ENCODE data around the gene AIG1.

The AIG1 gene

GRCh38 chr6:143376861-143377260 is 316.2 kb downstream of the AIG1 start:
- DNase-seq (ENCODE audit: low read depth): no peak
- no peak for TF ChIP-seq CTCF (IDR thresholded peaks at IDR 0.05; ENCODE audit: low read length, missing control alignments)
- H3K4me3 ChIP-seq (replicated peaks; ENCODE audit: low read depth, low read length): no peak overlapping the region

- H3K4me3 ChIP-seq (replicated peaks; ENCODE audit: low read depth, low read length): no peak overlapping the region
Measured at GRCh38 chr6:143385636-143386035, 324.9 kb downstream of the AIG1 start.

GRCh38 chr6:143390278-143390677 is 329.6 kb downstream of the AIG1 start:
- TF ChIP-seq CTCF (IDR thresholded peaks at IDR 0.05; ENCODE audit: low read length, missing control alignments): no peak
- H3K4me3 ChIP-seq (replicated peaks; ENCODE audit: low read depth, low read length): no peak overlapping the region
- no peak for DNase-seq (ENCODE audit: low read depth)

More at GRCh38 chr6:143385636-143386035, 324.9 kb downstream of the AIG1 start:
- no peak for TF ChIP-seq CTCF (IDR thresholded peaks at IDR 0.05; ENCODE audit: low read length, missing control alignments)
- DNase-seq (ENCODE audit: low read depth): no peak
